Stimulated activated CD4-positive, alpha-beta T cell treated with anti-CD3 and anti-CD28 coated beads, Interleukin-15, amount 100 ng/mL, for 1 hour (primary cell): Measurements from ENCODE around the gene CAPN8.
"Not testable (repeated sequence)": the region's sequence is repeated elsewhere in the genome, so short reads cannot be mapped to it uniquely, and the experiment has no call there.

Source experiments
- DNase-seq, 2 donors: peaks; one replicate each; pipeline ENCODE4 v3.0.0-alpha.2; 2020; ENCODE audit warnings: low read depth in 1 of 2, low spot score in 1 of 2

Gene CAPN8

DNA sequence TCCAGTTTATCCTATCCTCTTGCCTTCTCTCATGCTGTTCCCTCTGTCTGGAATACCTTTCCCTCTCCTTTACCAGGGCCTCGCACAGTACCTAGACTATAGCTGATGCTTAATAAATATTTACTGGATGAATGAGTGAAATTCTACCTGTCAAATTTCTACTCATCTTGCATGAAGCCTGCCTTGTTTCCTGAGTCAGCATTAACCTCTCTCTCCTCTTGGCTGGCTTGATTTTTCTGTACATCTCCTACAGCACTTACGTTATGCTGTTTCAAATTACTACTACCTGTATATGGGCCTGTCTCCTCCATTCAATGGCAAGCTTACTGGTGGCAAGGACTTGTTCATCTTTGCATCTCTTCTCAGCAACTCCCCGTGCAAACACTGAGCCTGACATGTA is 130.8 kb downstream of the CAPN8 start:
- DNase-seq, result no peak

DNA sequence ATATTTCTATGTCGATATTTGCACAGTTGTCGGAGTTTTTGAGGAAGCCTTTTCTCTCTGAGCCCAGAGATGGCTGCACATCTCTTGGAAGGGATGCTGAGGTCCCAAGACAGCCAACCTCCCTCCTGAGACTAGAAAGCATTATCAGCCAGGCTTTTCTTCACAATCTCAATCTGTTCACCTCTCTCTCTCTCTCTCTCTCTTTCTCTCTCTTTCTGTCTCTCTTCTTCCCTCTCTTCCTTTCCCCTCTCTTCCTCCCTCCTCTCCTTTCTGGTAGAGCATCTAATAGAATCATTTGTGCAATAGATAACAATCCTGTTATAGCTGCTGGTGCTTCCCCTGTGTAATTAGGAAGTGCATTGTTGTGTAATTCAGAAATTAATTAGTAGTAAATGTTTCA is 131.8 kb downstream of the CAPN8 start:
- DNase-seq, result no peak

DNA sequence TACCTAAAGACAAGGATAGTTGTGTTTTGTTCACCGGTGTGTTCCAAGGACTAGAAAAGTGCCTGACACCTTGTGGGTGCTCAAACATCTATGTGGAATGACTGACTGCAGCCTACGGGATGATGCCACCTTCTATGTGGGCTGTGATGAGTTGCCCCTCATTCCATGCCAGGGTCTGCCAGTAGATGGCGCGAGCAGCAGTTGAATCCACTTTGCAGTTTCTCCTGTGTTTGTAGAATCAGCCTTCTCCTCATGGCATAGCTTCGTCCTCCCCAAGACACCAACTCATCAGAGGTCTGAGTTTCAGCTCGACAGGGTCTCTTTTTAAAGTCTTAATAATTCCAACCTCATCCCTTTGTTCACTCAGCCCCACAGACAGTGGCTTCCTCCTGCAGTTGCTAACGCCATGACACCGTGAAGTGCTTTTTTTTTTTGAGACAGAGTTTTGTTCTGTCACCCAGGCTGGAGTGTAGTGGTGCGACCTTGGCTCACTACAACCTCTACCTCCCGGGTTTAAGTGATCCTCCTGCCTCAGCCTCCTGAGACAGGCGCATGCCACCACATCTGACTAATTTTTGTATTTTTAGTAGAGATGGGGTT is 133.7 kb downstream of the CAPN8 start:
- DNase-seq, result peak in 1 of 2 donors; percentile 21

GRCh38 chr1:223525957-223526356 is 139.5 kb downstream of the CAPN8 start:
- no peak for DNase-seq

- no peak for DNase-seq
Observed at GRCh38 chr1:223525546-223525945, 140.0 kb downstream of the CAPN8 start.

DNA sequence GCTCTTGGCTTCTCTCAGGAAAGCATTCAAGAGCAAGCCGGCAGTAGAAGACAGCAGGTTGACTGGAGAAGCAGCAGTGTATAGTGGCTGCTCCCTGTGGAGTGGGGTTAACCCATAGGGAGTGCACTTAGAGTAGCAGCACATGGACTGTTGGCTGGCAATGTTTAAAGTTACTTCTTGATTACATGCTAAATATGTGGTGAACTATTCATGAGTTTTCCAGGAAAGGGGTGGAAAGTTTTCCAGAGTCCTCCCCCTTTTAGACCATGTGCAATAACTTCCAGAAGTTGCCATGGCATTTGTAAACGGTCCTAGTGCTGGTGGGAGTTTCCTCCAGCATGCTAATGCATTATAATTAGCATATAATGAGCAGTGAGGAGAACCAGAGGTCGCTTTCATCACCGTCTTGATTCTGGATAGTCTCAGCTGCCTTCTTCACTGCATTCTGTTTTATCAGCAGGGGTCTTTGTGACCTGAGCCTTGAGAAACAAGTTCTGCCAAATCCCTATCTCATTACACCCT is 140.5 kb downstream of the CAPN8 start:
- DNase-seq, result no peak

DNA sequence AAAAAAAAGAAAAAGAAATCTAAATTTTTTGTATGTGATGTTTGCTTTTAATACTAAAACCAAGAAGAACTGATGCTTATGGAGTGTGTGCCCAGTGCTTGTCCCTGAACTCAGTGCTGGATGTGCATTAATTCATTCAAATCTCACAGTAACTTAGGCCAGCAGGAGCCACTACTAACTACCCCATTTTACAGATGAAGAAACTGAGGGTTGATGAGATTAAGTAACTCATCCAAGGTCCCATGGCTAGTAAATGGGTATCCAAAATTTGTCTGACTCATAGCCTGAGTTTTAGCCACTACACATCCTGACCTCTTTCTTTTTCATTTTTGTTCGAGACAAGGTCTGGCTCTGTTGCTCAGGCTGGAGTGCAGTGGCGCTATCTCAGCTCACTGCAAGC is 144.4 kb downstream of the CAPN8 start:
- no peak for DNase-seq

- no peak for DNase-seq
Observed at GRCh38 chr1:223520200-223520599, 145.3 kb downstream of the CAPN8 start.

DNA sequence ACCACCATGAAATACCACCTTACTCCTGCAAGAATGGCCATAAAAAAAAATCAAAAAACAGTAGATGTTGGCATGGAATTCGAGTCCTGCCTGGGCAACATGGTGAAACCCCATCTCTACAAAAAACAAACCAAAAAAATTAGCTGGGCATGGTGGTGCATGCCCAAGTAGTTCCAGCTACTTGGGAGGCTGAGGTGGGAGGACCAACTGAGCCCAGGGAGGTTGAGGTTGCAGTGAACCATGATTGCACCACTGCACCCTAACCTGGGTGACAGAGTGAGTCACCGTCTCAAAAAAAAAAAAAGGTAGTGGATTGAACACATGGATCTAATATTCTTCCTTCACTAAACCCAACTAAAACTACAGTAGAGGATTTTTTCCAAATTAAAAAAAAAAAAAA is 146.4 kb downstream of the CAPN8 start:
- DNase-seq, result no peak

DNA sequence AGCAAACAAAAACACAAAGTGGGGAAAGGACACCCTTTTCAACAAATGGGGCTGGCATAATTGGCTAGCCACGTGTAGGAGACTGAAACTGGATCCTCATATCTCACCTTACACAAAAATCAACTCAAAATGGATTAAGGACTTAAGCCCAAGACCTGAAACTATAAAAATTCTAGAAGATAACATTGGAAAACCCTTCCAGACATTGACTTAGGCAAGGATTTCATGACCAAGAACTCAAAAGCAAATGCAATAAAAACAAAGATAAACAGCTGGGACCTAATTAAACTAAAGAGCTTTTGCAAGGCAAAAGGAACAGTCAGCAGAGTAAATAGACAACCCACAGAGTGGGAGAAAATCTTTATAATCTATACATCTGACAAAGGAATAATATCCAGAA is 146.9 kb downstream of the CAPN8 start:
- not testable (repeated sequence) for DNase-seq

- no peak for DNase-seq
Observed at GRCh38 chr1:223515926-223516325, 149.6 kb downstream of the CAPN8 start.

GRCh38 chr1:223515421-223515820 is 150.1 kb downstream of the CAPN8 start:
- peak in 1 of 2 donors; percentile 17 for DNase-seq

DNA sequence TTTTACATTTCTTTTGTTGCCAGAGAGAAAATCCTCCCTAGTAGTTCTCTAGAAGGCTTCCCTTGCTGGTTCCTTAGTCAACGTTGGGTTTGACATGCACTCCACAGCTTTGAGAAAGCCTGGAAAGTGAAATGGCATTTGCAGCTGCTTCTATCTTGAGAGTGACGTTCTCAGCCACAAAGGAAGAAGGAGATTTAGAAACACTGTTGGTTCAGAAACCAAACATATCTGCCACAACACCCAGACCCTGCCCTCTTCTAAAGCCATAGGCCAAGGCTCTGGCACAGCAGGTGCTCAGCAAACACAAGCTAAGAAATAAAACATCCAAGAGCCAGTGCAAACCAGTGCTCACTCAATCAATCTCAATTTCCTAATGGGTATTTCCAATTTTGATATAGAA is 150.9 kb downstream of the CAPN8 start:
- no peak for DNase-seq

DNA sequence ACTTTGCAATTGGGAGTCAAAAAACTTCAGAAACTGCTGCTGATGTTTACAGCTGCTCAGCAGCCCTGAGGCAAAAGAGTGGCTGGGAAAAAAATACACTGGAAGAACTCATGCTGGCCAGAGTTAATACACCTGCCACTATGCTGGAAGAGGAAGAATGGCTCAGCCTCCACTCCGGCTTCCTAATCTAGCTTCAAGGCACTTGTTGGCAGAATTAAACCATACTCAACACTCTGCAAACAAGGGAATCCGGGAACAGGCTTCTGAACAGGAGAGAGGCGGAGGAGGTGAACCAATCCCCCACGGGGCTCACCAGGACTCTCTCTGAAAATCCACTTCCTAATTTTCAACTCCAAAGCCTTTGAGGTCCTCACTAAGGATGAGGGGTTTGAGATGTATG is 152.2 kb downstream of the CAPN8 start:
- DNase-seq, result no peak

DNA sequence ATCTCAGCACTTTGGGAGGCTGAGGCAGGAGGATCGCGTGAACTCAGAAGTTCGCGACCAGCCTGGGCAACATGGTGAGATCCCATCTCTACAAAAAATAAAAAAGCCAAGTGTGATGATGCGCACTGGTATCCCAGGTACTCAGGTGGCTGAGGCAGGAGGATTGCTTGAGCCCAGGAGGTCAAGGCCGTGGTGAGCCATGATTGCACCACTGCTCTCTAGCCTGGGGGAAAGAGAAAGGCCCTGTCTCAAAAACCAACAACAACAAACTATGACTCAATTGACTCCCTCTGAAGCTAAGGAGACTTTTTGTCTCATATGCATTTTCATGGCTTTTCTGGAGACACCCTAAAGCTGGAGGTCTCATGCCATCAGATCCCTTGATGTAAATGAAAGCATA is 153.4 kb downstream of the CAPN8 start:
- DNase-seq, result no peak

DNA sequence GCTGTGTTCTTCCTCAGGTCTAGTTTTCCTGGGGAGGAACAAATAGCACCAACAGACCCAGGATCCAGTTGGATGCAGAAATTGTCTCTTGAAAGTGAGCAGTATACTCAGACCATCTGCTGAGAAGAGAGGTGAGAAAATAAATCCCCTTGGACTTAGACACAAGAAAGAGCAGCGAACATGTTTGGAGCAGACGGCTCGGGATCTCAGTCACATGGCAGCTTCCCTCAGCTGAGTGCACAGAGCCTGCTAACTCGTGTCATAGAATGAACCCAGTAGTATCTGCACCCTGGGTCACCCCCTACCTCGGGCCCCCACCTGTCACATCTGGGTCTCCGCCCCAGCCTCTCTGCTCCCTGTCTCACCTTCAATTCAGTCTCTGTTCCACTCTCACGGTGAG is 156.7 kb downstream of the CAPN8 start:
- DNase-seq, result no peak

DNA sequence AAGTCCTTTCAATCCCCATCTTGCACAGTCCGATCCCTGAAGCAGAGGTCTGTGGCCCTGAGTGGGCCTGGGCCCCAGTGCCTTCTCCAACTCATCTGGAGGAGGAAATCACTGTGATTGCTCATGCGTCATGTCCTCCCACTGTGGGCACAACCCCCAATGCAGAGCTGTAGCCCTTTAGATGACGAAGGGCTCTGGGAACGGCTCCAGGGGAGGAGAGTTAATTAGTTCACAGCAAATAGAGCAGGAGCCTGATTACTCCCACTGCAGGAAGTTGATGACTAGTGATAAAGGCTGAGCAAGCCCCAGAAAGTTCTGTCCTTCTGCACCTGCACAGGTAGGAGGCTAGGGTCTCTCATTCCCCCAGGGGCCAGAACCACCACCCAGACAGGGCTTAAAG is 160.8 kb downstream of the CAPN8 start:
- no peak for DNase-seq

- DNase-seq, result no peak
Observed at GRCh38 chr1:223503348-223503747, 162.2 kb downstream of the CAPN8 start.

DNA sequence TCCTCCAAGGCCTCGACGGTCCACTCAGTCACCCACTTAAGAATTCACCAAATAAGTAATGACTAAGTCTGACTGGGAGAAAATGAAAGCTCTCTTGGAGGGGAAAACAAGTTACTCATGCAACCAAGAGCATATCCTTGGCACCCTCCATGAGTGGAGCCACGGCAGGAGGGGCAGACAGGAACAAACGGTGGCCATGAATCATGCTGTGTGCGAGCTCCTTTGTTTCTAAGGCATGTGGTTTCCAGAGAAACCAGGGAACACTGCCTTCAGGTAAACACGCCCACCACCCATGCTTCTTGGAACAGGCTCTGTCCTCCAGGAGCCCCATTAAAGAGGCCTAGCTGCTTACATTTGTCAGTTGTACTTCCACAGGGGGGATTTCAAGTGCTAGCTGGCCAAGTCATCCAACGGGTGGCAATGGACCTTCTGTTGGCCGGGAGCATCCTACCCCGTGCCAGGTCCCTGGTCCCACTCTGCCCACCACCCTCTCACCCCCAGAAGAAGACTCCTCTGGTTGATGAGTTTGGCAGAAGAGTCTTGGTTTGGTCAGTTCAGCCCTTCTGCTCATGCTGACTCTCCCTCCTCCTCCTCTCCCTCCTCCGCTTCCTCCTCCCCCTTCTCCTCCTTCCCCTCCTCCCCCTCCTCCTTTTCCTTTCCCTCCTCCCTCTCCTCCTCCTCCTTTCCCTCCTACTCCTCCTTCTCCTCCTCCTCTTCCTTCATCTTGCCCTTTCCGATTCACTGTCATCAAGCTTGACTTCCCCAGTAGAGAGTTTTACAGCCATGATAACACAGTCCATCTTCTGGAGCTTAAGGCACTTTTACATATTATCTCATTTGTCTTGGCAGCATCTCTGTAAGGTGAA is 164.7 kb downstream of the CAPN8 start:
- DNase-seq, result no peak

DNA sequence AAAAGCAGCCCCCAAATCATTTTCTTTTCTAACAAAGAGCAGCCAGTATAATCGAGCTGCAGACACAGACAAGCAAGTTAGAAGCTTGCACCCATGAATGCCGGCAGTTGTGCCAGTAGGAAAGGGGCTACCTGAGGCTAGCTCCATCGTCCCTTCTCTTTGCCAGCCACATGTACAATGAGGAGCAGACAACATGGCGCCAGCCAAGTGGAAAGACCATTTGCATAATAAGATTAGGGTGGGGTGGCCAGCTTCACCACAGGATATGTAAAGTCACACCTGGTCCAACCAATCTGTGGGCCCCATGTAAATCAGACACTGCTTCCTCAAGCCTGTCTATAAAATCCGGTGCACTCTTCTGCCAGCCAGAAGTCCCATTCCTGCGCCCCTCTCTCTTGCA is 168.6 kb downstream of the CAPN8 start:
- no peak for DNase-seq

DNA sequence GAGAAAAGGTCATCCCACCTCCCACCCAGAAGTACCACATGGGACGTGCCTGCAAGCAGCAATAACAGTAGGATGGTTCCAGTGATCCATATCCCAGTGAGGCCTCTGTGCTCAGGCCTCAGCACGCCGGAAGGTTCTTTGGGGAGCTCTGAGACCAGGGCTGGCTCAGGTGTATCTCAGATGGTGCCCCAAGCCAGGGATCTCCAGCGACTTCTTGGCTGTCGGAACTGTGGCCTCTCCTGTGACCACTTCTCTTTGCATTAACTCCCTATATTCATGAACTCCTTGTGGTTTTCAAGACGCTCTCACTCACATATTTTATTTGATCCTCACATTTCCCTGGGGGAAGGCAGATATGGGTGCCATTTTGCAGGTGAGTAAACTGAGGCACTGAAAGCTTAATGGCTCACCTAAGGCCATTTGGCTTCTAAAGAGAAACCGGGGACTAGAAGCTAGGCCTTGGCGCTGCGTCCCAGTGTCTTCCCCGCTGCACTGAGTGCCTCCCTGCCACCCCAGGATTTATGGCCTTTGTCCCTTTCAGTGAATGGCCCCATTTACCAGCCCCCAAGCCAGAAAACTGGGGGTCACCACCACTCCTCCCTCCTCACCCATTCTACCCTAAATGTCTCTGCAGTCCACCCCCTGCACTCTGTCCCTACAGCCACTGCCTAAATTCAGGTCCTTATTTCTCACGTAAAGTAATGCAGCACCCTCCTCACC is 170.4 kb downstream of the CAPN8 start:
- DNase-seq, result no peak

- DNase-seq, result no peak
Observed at GRCh38 chr1:223492044-223492443, 173.5 kb downstream of the CAPN8 start.
